Measurements from ENCODE around the gene SLC26A4. TPM values are rescaled to one million over a fixed set of nuclear protein-coding genes. Genes with fewer than 3 reads are reported as not detected.

SLC26A4 gene
- total RNA-seq, 1 experiment from 2014 or later = 0.66 TPM

- ChIA-PET POLR2A (no interaction called here), CTCF (no interaction called here), RAD21 (ENCODE audit: low non-redundant PET in 1 of 2, low total read pairs in 2 of 2, uncharacterized antibody in 2 of 2, unreplicated experiment in 2 of 2) (interaction anchor here in 1 of 2 experiments (0.6 kb wide), 1 partner anchor 506 kb away, joined by 4 read pairs; no protein-coding TSS in a partner anchor)
- peaks cover 0 to 9% of the 10 kb centered on the region in 2 experiments; a peak in 2 of 4 replicates for H3K4me1 ChIP-seq (ENCODE audit: control insufficient read depth in 1 of 2, insufficient read depth in 2 of 2, low read length in 2 of 2)
- H3K27me3 ChIP-seq (ENCODE audit: insufficient read depth, low read length) = no peaks in the 10 kb centered on the region
- no peaks in the 10 kb centered on the region for H3K36me3 ChIP-seq (ENCODE audit: control insufficient read depth in 1 of 2, insufficient read depth in 2 of 2, low read length in 2 of 2)
- DNase-seq (ENCODE audit: low read depth, low spot score) (no peak), ATAC-seq (no peak)
- H3K4me2 ChIP-seq (ENCODE audit: low read length) = no peak overlapping the region
- no peak overlapping the region for H3K9ac ChIP-seq (ENCODE audit: low read length)
- no peak overlapping the region for H3K4me3 ChIP-seq (replicated peaks in 1 of 2; ENCODE audit: low read depth in 1 of 2, low read length in 2 of 2)
- no peak for TF ChIP-seq SRF (IDR thresholded peaks at IDR 0.05; ENCODE audit: low read depth)
- TF ChIP-seq CEBPB (IDR thresholded peaks at IDR 0.05; ENCODE audit: low read depth) = no peak
- no peak for TF ChIP-seq SIN3A (IDR thresholded peaks at IDR 0.05; ENCODE audit: low read depth)
- TF ChIP-seq SP1 (IDR thresholded peaks at IDR 0.05; ENCODE audit: low read depth) = no peak
- TF ChIP-seq POLR2AphosphoS5 (IDR thresholded peaks at IDR 0.05; ENCODE audit: low read depth, low read length) = no peak
- no peak for TF ChIP-seq EZH2phosphoT487 (IDR thresholded peaks at IDR 0.05; ENCODE audit: borderline replicate concordance)
- no peak for TF ChIP-seq ATF3 (IDR thresholded peaks at IDR 0.05)
- no peak for TF ChIP-seq CTCF (IDR thresholded peaks at IDR 0.05 in 2 of 3, conservative IDR thresholded peaks at IDR 0.05 in 1 of 3; ENCODE audit: borderline replicate concordance in 1 of 3, insufficient read depth in 1 of 3, low read depth in 2 of 3, low read length in 2 of 3)
- TF ChIP-seq RAD21 (IDR thresholded peaks at IDR 0.05; ENCODE audit: low read depth) = no peak
- TF ChIP-seq ZNF274 (IDR thresholded peaks at IDR 0.05; ENCODE audit: low read depth, low read length) = no peak
- no peak for TF ChIP-seq TCF7L2 (IDR thresholded peaks at IDR 0.05; ENCODE audit: borderline replicate concordance, extremely low read depth, insufficient read depth, insufficient read length)
- TF ChIP-seq ZFX (IDR thresholded peaks at IDR 0.05) = no peak
- no peak for TF ChIP-seq MAX (IDR thresholded peaks at IDR 0.05)
- TF ChIP-seq YY1 (IDR thresholded peaks at IDR 0.05; ENCODE audit: extremely low read depth, insufficient replicate concordance, low read depth, low read length) = no peak
- H2AFZ ChIP-seq (ENCODE audit: low read depth, low read length, poor library complexity, severe bottlenecking) = no peak overlapping the region
- no peaks in the 10 kb centered on the region for H3K9me2 ChIP-seq (ENCODE audit: insufficient read depth)
- BruUV-seq (replicated peaks) = no TSS peak
- no peaks in the 10 kb centered on the region for H3K9me3 ChIP-seq (ENCODE audit: control insufficient read depth in 1 of 2, insufficient read depth in 1 of 2, low read depth in 1 of 2, low read length in 2 of 2)
- no peaks in the 10 kb centered on the region for H4K20me1 ChIP-seq (ENCODE audit: insufficient read depth)
- H3K79me2 ChIP-seq (ENCODE audit: insufficient read depth, low read length) = no peaks in the 10 kb centered on the region
- intact Hi-C loops (cut with micrococcal nuclease) = no loop called here
- no peak overlapping the region for H3K27ac ChIP-seq (ENCODE audit: low read depth, low read length)
Measured at GRCh38 chr7:107691716-107692115, 31.1 kb downstream of the SLC26A4 start.
